Gastrocnemius medialis (tissue), 4 donors: Measurements from ENCODE around the gene IL34. TPM values are rescaled to one million over a fixed set of nuclear protein-coding genes. Genes with fewer than 3 reads are reported as not detected.
A peak's percentile ranks its signal among the peaks of the same experiment; 100 is the strongest.

Experiments used
- ATAC-seq, 2 donors: fragments of 150-250 bp; one replicate each; pipeline ENCODE4 v1.9.1; 2016
- DNase-seq, 2 donors: peaks; one replicate each; pipeline ENCODE4 v3.0.0-alpha.2; 2019
- H3K27ac ChIP-seq, 4 donors: fragments of 200-600 bp; sonication (generic); 1 replicate in 1 of 4; 2 replicates in 3 of 4; pipeline ENCODE4 v1.5.1; 2016 to 2018; ENCODE audit warnings: mild to moderate bottlenecking in 2 of 4, moderate library complexity in 1 of 4
- H3K27me3 ChIP-seq, 3 donors: fragments of 200-600 bp; sonication (generic) in 2 of 3; 1 replicate in 1 of 3; 2 replicates in 2 of 3; pipeline versions ENCODE4 v1.5.1 to v1.6.0; 2016 to 2019; ENCODE audit warnings: mild to moderate bottlenecking in 1 of 3, moderate library complexity in 1 of 3
- H3K36me3 ChIP-seq, 2 donors: fragments of 200-600 bp; sonication (generic) in 1 of 2; one replicate each; pipeline ENCODE4 v1.5.1; 2017 to 2018
- H3K4me1 ChIP-seq, 2 donors: fragments of 200-600 bp; sonication (generic) in 1 of 2; one replicate each; pipeline ENCODE4 v1.5.1; 2016 to 2017; ENCODE audit warnings: mild to moderate bottlenecking in 2 of 2
- H3K4me3 ChIP-seq, 4 donors: fragments of 200-600 bp; sonication (generic) in 3 of 4; 1 replicate in 1 of 4; 2 replicates in 3 of 4; pipeline ENCODE4 v1.5.1; 2016 to 2019; ENCODE audit warnings: mild to moderate bottlenecking in 2 of 4
- H3K9me3 ChIP-seq, 3 donors: fragments of 200-600 bp; sonication (generic) in 2 of 3; 1 replicate in 1 of 3; 2 replicates in 2 of 3; pipeline ENCODE4 v1.5.1; 2016 to 2019
- CTCF ChIP-seq, 5 experiments: fragments of 450-650 bp in 3 of 5; fragments of 200-600 bp in 2 of 5; sonication (generic) in 2 of 5; IDR thresholded peaks in 4 of 5; conservative IDR thresholded peaks in 1 of 5; 1 replicate in 4 of 5; 2 replicates in 1 of 5; pipeline ENCODE4 v1.5.1; 2016 to 2019; ENCODE audit warnings: antibody characterized with exemption in 5 of 5, mild to moderate bottlenecking in 3 of 5, moderate library complexity in 3 of 5
- POLR2A ChIP-seq, 2 donors: fragments of 450-650 bp; IDR thresholded peaks; one replicate each; pipeline ENCODE4 v1.6.1; 2017; ENCODE audit warnings: antibody characterized with exemption in 2 of 2, mild to moderate bottlenecking in 2 of 2, moderate library complexity in 2 of 2
- in situ Hi-C, 4 donors: fragments of 200-750 bp; cut with MboI; loops; one replicate each; pipeline versions ENCODE4 v1.15.0 to v1.8.0; 2017; ENCODE audit warnings: low sequenced_read_pairs in 4 of 4
- intact Hi-C: fragments of 100-400 bp; cut with DNase I; formaldehyde crosslinking; loops from one replicate; pipeline ENCODE4 v1.15.1; 2023; ENCODE audit warnings: low total_unique reads
- total RNA-seq, 4 donors: library from RNA; depleted of rRNA; stranded (reverse); fragments of >200 nt; gene quantifications; one replicate each; pipeline versions ENCODE4 v1.1.0 to v1.2.3, GENCODE V29; 2016

Gene IL34
- total RNA-seq, 4 donors from 2014 or later, result 0.71 to 93.0 (median 22.1) TPM

- Histone ChIP-seq H3K9me3 (no peaks in the 10 kb centered on the region), H3K4me1 (peaks cover 10 to 21% of the 10 kb centered on the region in 2 donors), H3K27me3 (no peaks in the 10 kb centered on the region), H3K4me3 (no peak overlapping the region), H3K27ac (no peak overlapping the region), H3K36me3 (no peaks in the 10 kb centered on the region)
- intact Hi-C loops, result no loop called here
- in situ Hi-C loops, result loop anchor here (5.0 to 25.0 kb wide), 5 partner anchors 117 to 289 kb away; no protein-coding TSS in a partner anchor
- TF ChIP-seq CTCF (IDR thresholded peaks at IDR 0.05 in 4 of 5, conservative IDR thresholded peaks at IDR 0.05 in 1 of 5) (no peak), POLR2A (IDR thresholded peaks at IDR 0.05) (no peak)
- ATAC-seq, result no peak
- no peak for DNase-seq
Measured at GRCh38 chr16:70651524-70651923, 5.2 kb downstream of the IL34 start.

DNA sequence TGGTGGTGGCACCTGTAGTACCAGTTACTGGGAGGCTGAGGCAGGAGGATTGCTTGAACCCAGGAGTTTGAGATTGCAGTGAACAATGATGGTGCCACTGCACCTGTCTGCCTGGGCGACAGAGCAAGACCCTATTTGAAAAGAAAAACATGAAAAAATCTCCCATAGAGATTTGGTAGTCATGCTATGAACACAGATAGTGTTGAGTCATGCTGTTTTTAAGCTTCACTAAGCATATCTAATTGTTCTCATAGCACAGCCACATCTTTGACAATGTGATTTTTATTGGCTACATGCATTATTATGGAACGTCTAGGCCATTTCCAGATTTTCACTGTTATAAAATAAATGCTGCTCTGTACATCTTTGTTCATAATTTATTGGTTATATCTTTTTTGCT lies 6.0 kb downstream of the IL34 start:
- no peak overlapping the region for H3K4me3 ChIP-seq
- intact Hi-C loops, result loop anchor here (2.0 kb wide), 2 partner anchors 80 to 282 kb away; no protein-coding TSS in a partner anchor
- TF ChIP-seq CTCF (IDR thresholded peaks at IDR 0.05 in 4 of 5, conservative IDR thresholded peaks at IDR 0.05 in 1 of 5) (no peak), POLR2A (IDR thresholded peaks at IDR 0.05) (no peak)
- no peaks in the 10 kb centered on the region for H3K36me3 ChIP-seq
- peaks cover 4 to 14% of the 10 kb centered on the region in 2 donors for H3K4me1 ChIP-seq
- ATAC-seq (no peak), DNase-seq (no peak)
- H3K27ac ChIP-seq, result peak overlapping the region in 2 of 4 donors; percentile 23 to 66
- in situ Hi-C loops, result loop anchor here (5.0 to 25.0 kb wide), 5 partner anchors 118 to 290 kb away; no protein-coding TSS in a partner anchor
- no peaks in the 10 kb centered on the region for H3K27me3 ChIP-seq
- H3K9me3 ChIP-seq, result no peaks in the 10 kb centered on the region

- peaks cover 4 to 11% of the 10 kb centered on the region in 2 donors for H3K4me1 ChIP-seq
- H3K27me3 ChIP-seq, result no peaks in the 10 kb centered on the region
- H3K27ac ChIP-seq, result peak overlapping the region in 3 of 4 donors; percentile 23 to 66 (median 57)
- no peak for DNase-seq
- in situ Hi-C loops (loop anchor here (5.0 to 25.0 kb wide), 5 partner anchors 119 to 291 kb away; no protein-coding TSS in a partner anchor), intact Hi-C loops (loop anchor here (1.0 to 2.0 kb wide), 3 partner anchors 81 to 283 kb away; no protein-coding TSS in a partner anchor)
- TF ChIP-seq CTCF (IDR thresholded peaks at IDR 0.05 in 4 of 5, conservative IDR thresholded peaks at IDR 0.05 in 1 of 5) (no peak), POLR2A (IDR thresholded peaks at IDR 0.05) (no peak)
- H3K4me3 ChIP-seq, result no peak overlapping the region
- H3K36me3 ChIP-seq, result no peaks in the 10 kb centered on the region
- no peaks in the 10 kb centered on the region for H3K9me3 ChIP-seq
- no peak for ATAC-seq
Measured at GRCh38 chr16:70653406-70653805, 7.0 kb downstream of the IL34 start.

DNA sequence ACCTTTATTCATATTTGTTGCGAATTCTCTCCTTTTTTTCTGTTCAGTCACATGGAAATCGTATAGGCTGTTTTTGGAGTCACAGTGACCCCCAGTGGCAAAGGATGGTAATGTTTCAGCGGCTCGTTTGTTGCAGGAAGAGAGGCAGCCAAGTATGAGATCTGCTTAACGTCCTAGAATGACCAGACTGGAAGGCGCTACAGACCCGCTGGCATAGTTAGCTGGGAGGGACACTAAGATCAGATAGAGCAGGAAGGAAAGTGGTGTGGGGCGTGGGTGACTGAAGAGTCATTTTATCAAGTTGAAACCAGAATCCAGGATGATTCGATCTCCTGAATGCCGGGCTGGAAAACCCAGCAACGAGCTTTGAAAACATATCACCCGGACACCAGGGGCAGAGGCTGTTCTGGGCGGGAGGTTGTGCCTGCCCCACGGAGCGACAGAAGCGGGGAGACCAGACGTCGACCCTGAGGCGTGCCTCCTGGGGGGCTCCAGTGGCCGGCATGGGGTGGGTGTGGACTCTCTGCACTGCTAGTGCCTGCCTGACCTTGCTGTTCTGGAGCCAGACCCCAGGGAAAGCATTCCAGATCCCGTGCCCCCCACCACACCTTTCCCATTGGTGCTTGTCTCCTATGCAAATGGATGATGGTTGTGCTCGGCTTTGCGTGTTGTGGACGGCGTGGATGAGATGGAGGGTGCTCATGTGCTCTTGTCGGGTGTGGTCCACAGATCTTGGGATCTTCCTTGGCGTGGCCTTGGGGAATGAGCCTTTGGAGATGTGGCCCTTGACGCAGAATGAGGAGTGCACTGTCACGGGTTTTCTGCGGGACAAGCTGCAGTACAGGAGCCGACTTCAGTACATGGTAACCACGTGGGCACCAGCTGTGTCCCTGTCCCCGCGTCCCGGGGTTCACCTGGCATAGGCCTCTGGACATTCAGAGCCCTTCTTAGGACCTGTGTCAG lies 7.7 kb downstream of the IL34 start:
- intact Hi-C loops, result loop anchor here (1.0 to 2.0 kb wide), 3 partner anchors 81 to 283 kb away; no protein-coding TSS in a partner anchor

More for the DNA sequence above, 7.7 kb downstream of the IL34 start:
- DNase-seq (peak; percentile 51 to 77), ATAC-seq (peak; percentile 76 to 89)
- Histone ChIP-seq H3K36me3 (no peaks in the 10 kb centered on the region), H3K9me3 (no peaks in the 10 kb centered on the region), H3K4me3 (peak overlapping the region; percentile 21 to 28 (median 24)), H3K27ac (peak overlapping the region in 3 of 4 donors; percentile 33 to 66 (median 57)), H3K4me1 (peaks cover 4 to 11% of the 10 kb centered on the region in 2 donors), H3K27me3 (no peaks in the 10 kb centered on the region)
- in situ Hi-C loops, result loop anchor here (5.0 to 25.0 kb wide), 5 partner anchors 119 to 292 kb away; no protein-coding TSS in a partner anchor
- TF ChIP-seq CTCF (IDR thresholded peaks at IDR 0.05 in 4 of 5, conservative IDR thresholded peaks at IDR 0.05 in 1 of 5), result peak; percentile 88 to 94 (median 93)
- TF ChIP-seq POLR2A (IDR thresholded peaks at IDR 0.05), result no peak
